HFFc6 (cell line): Measurements from ENCODE around the gene DPYSL5. TPM values are rescaled to one million over a fixed set of nuclear protein-coding genes. Genes with fewer than 3 reads are reported as not detected.
"Not testable (repeated sequence)": the region's sequence is repeated elsewhere in the genome, so short reads cannot be mapped to it uniquely, and the experiment has no call there.

Source experiments
- DNase-seq: peaks from one replicate; pipeline ENCODE4 v3.0.0-alpha.2; 2018
- H3K27ac Mint-ChIP-seq: 2 replicates; pipeline ENCODE4 v1.8.0; 2020; ENCODE audit warnings: mild to moderate bottlenecking, mixed read lengths
- H3K27me3 Mint-ChIP-seq: 2 replicates; pipeline ENCODE4 v1.8.0; 2021; ENCODE audit warnings: mild to moderate bottlenecking, moderate library complexity, mixed read lengths; ENCODE audit not compliant: insufficient read depth
- H3K36me3 Mint-ChIP-seq: 2 replicates; pipeline ENCODE4 v1.8.0; 2021; ENCODE audit warnings: low read depth, mixed read lengths
- H3K4me1 Mint-ChIP-seq: 2 replicates; pipeline ENCODE4 v1.8.0; 2020; ENCODE audit warnings: low read depth, mixed read lengths
- H3K4me3 Mint-ChIP-seq: 2 replicates; pipeline ENCODE4 v1.8.0; 2020; ENCODE audit warnings: mild to moderate bottlenecking, moderate library complexity, mixed read lengths
- H3K9me3 Mint-ChIP-seq: 2 replicates; pipeline ENCODE4 v1.8.0; 2020; ENCODE audit warnings: mild to moderate bottlenecking, mixed read lengths
- CTCF ChIP-seq: fragments of 200-600 bp; sonication (generic); IDR thresholded peaks from 2 replicates; pipeline ENCODE4 v1.5.0; 2021; ENCODE audit warnings: antibody characterized with exemption, mild to moderate bottlenecking
- total RNA-seq, 6 experiments: library from RNA; stranded (reverse); fragmentation: NEBNext Ultra II Directional; extraction: Animal tissue kit (Norgen Biotek cat#: 25700); gene quantifications; 2 replicates in 1 of 6; 3 replicates in 5 of 6; pipeline ENCODE4 v1.2.3, GENCODE V29; 2021

DPYSL5 gene
- total RNA-seq, 6 experiments from 2014 or later, result not detected

GRCh38 chr2:26917135-26917836, 69.4 kb downstream of the DPYSL5 start:
- TF ChIP-seq CTCF, result no peak
- Mint-ChIP-seq H3K36me3 (no peaks in the 10 kb centered on the region), H3K9me3 (no peaks in the 10 kb centered on the region), H3K27ac (no peak overlapping the region), H3K4me3 (no peak overlapping the region), H3K4me1 (no peaks in the 10 kb centered on the region), H3K27me3 (peaks cover 32% of the 10 kb centered on the region)
- no peak for DNase-seq

GRCh38 chr2:26921323-26921722, 73.4 kb downstream of the DPYSL5 start:
- no peak overlapping the region for H3K27ac Mint-ChIP-seq
- H3K9me3 Mint-ChIP-seq, result no peaks in the 10 kb centered on the region
- H3K4me1 Mint-ChIP-seq, result peaks cover 8% of the 10 kb centered on the region; the same call in 1 of the 2 replicates
- H3K36me3 Mint-ChIP-seq, result no peaks in the 10 kb centered on the region
- peaks cover 29% of the 10 kb centered on the region for H3K27me3 Mint-ChIP-seq
- H3K4me3 Mint-ChIP-seq, result no peak overlapping the region
- no peak for DNase-seq
- no peak for TF ChIP-seq CTCF

GRCh38 chr2:26922405-26923188, 74.7 kb downstream of the DPYSL5 start:
- H3K27me3 Mint-ChIP-seq, result peaks cover 40% of the 10 kb centered on the region
- H3K36me3 Mint-ChIP-seq, result no peaks in the 10 kb centered on the region
- peaks cover 8% of the 10 kb centered on the region; the same call in 1 of the 2 replicates for H3K4me1 Mint-ChIP-seq
- H3K4me3 Mint-ChIP-seq, result no peak overlapping the region
- DNase-seq, result no peak
- TF ChIP-seq CTCF, result peak; percentile 65
- H3K9me3 Mint-ChIP-seq, result no peaks in the 10 kb centered on the region
- H3K27ac Mint-ChIP-seq, result no peak overlapping the region

GRCh38 chr2:26923189-26923466, 75.2 kb downstream of the DPYSL5 start:
- H3K4me1 Mint-ChIP-seq, H3K4me3 Mint-ChIP-seq, H3K27ac Mint-ChIP-seq, H3K9me3 Mint-ChIP-seq, DNase-seq, H3K36me3 Mint-ChIP-seq: not testable (repeated sequence)
- peaks cover 45% of the 10 kb centered on the region for H3K27me3 Mint-ChIP-seq

- no peak for TF ChIP-seq CTCF
- Mint-ChIP-seq H3K9me3 (no peaks in the 10 kb centered on the region), H3K4me1 (peaks cover 8% of the 10 kb centered on the region; the same call in 1 of the 2 replicates), H3K4me3 (no peak overlapping the region), H3K36me3 (no peaks in the 10 kb centered on the region), H3K27ac (no peak overlapping the region), H3K27me3 (peaks cover 50% of the 10 kb centered on the region)
- DNase-seq, result no peak
Measured at GRCh38 chr2:26924731-26925099, 76.8 kb downstream of the DPYSL5 start.

- Mint-ChIP-seq H3K4me1 (peaks cover 8% of the 10 kb centered on the region; the same call in 1 of the 2 replicates), H3K4me3 (no peak overlapping the region), H3K27me3 (peaks cover 55% of the 10 kb centered on the region), H3K9me3 (no peaks in the 10 kb centered on the region), H3K27ac (no peak overlapping the region), H3K36me3 (no peaks in the 10 kb centered on the region)
- DNase-seq, result no peak
- TF ChIP-seq CTCF, result no peak
Measured at GRCh38 chr2:26925100-26925791, 77.3 kb downstream of the DPYSL5 start.
